Activated T-helper 1 cell treated with anti-CD3 and anti-CD28 coated beads, Interleukin-12 subunit alpha, Interleukin-12 subunit beta, Interleukin-2, Interleukin-4 antibody, amounts not matched to agents 30 ng/mL and 10 ng/mL and 1 ng/mL, durations not matched to agents 14 hours and 24 hours and 36 hours (primary cell): ENCODE results near the gene C7orf33. TPM values are rescaled to one million over a fixed set of nuclear protein-coding genes. Genes with fewer than 3 reads are reported as not detected.

Experiments used
- DNase-seq: peaks from one replicate; pipeline ENCODE4 v3.0.0; 2021; ENCODE audit warnings: low spot score
- H3K27ac Mint-ChIP-seq: one replicate; pipeline ENCODE4 v1.8.0; 2021; ENCODE audit warnings: mild to moderate bottlenecking, mixed read lengths
- H3K27me3 Mint-ChIP-seq: one replicate; pipeline ENCODE4 v1.8.0; 2022; ENCODE audit warnings: mild to moderate bottlenecking, moderate library complexity, mixed read lengths; ENCODE audit not compliant: insufficient read depth
- H3K36me3 Mint-ChIP-seq: one replicate; pipeline ENCODE4 v1.8.0; 2021; ENCODE audit warnings: low read depth, mixed read lengths
- H3K4me1 Mint-ChIP-seq: one replicate; pipeline ENCODE4 v1.8.0; 2021; ENCODE audit warnings: low read depth, mixed read lengths
- H3K4me3 Mint-ChIP-seq: one replicate; pipeline ENCODE4 v1.8.0; 2021; ENCODE audit warnings: mild to moderate bottlenecking, moderate library complexity, mixed read lengths
- H3K9me3 Mint-ChIP-seq: one replicate; pipeline ENCODE4 v1.8.0; 2021; ENCODE audit warnings: mixed read lengths
- intact Hi-C: fragments of 100-400 bp; cut with micrococcal nuclease; formaldehyde crosslinking; loops from one replicate; pipeline ENCODE4 v1.15.1; 2024
- total RNA-seq: library from RNA; stranded (reverse); gene quantifications from 2 replicates; pipeline ENCODE4 v1.2.3, GENCODE V29; 2022

Gene C7orf33
- total RNA-seq, 1 donor from 2014 or later, result not detected

GRCh38 chr7:148622887-148623585 is 32.5 kb downstream of the C7orf33 start:
- H3K27me3 Mint-ChIP-seq, result peaks cover 6% of the 10 kb centered on the region
- H3K9me3 Mint-ChIP-seq, result peaks cover 14% of the 10 kb centered on the region
- peaks cover 30% of the 10 kb centered on the region for H3K4me1 Mint-ChIP-seq
- intact Hi-C loops, result no loop called here
- H3K27ac Mint-ChIP-seq, result no peak overlapping the region
- no peaks in the 10 kb centered on the region for H3K36me3 Mint-ChIP-seq
- H3K4me3 Mint-ChIP-seq, result no peak overlapping the region
- no peak for DNase-seq

GRCh38 chr7:148623586-148624282 is 33.2 kb downstream of the C7orf33 start:
- Mint-ChIP-seq H3K36me3 (no peaks in the 10 kb centered on the region), H3K9me3 (peaks cover 7% of the 10 kb centered on the region), H3K4me1 (peaks cover 36% of the 10 kb centered on the region), H3K27me3 (peaks cover 3% of the 10 kb centered on the region), H3K4me3 (no peak overlapping the region), H3K27ac (no peak overlapping the region)
- no peak for DNase-seq
- intact Hi-C loops, result no loop called here

GRCh38 chr7:148624735-148625134 is 34.2 kb downstream of the C7orf33 start:
- DNase-seq, result no peak
- no peak overlapping the region for H3K4me3 Mint-ChIP-seq
- H3K27ac Mint-ChIP-seq, result no peak overlapping the region

GRCh38 chr7:148625342-148625741 is 34.8 kb downstream of the C7orf33 start:
- Mint-ChIP-seq H3K36me3 (no peaks in the 10 kb centered on the region), H3K4me3 (no peak overlapping the region), H3K27me3 (peaks cover 3% of the 10 kb centered on the region), H3K27ac (no peak overlapping the region), H3K4me1 (peaks cover 39% of the 10 kb centered on the region), H3K9me3 (peaks cover 5% of the 10 kb centered on the region)
- intact Hi-C loops, result loop anchor here (5.0 kb wide), 1 partner anchor 72 kb away; the partner anchor contains the start of gene CUL1
- no peak for DNase-seq

More at GRCh38 chr7:148624735-148625134, 34.2 kb downstream of the C7orf33 start:
- Mint-ChIP-seq H3K9me3 (no peaks in the 10 kb centered on the region), H3K36me3 (no peaks in the 10 kb centered on the region), H3K4me1 (peaks cover 40% of the 10 kb centered on the region), H3K27me3 (peaks cover 3% of the 10 kb centered on the region)
- intact Hi-C loops, result loop anchor here (5.0 kb wide), 1 partner anchor 73 kb away; the partner anchor contains the start of gene CUL1

- no peaks in the 10 kb centered on the region for H3K36me3 Mint-ChIP-seq
- H3K4me1 Mint-ChIP-seq, result peaks cover 26% of the 10 kb centered on the region
- H3K9me3 Mint-ChIP-seq, result peaks cover 5% of the 10 kb centered on the region
- H3K27me3 Mint-ChIP-seq, result peaks cover 8% of the 10 kb centered on the region
- no peak overlapping the region for H3K27ac Mint-ChIP-seq
- no peak overlapping the region for H3K4me3 Mint-ChIP-seq
- intact Hi-C loops, result loop anchor here (5.0 kb wide), 1 partner anchor 70 kb away; the partner anchor contains the start of gene CUL1
- DNase-seq, result no peak
These were observed 36.3 kb downstream of the C7orf33 start for GRCh38 chr7:148626828-148627227.

GRCh38 chr7:148628011-148628410 is 37.4 kb downstream of the C7orf33 start:
- H3K27me3 Mint-ChIP-seq, result peaks cover 13% of the 10 kb centered on the region
- intact Hi-C loops, result loop anchor here (2.0 to 5.0 kb wide), 2 partner anchors 43 to 69 kb away; partner anchors contain the start of gene CUL1
- H3K9me3 Mint-ChIP-seq, result peaks cover 5% of the 10 kb centered on the region
- no peaks in the 10 kb centered on the region for H3K36me3 Mint-ChIP-seq
- H3K4me3 Mint-ChIP-seq, result no peak overlapping the region
- no peak overlapping the region for H3K27ac Mint-ChIP-seq
- H3K4me1 Mint-ChIP-seq, result peaks cover 34% of the 10 kb centered on the region
- no peak for DNase-seq

GRCh38 chr7:148630078-148630477 is 39.5 kb downstream of the C7orf33 start:
- Mint-ChIP-seq H3K36me3 (no peaks in the 10 kb centered on the region), H3K4me1 (peaks cover 37% of the 10 kb centered on the region), H3K27me3 (peaks cover 11% of the 10 kb centered on the region), H3K27ac (no peak overlapping the region), H3K9me3 (peaks cover 5% of the 10 kb centered on the region), H3K4me3 (no peak overlapping the region)
- DNase-seq, result no peak
- intact Hi-C loops, result no loop called here

- no peak for DNase-seq
- intact Hi-C loops, result no loop called here
These were observed 43.2 kb downstream of the C7orf33 start for GRCh38 chr7:148633761-148634160.

GRCh38 chr7:148637094-148637493 is 46.5 kb downstream of the C7orf33 start:
- H3K36me3 Mint-ChIP-seq, result no peaks in the 10 kb centered on the region
- no peak for DNase-seq
- intact Hi-C loops, result no loop called here

More at GRCh38 chr7:148633761-148634160, 43.2 kb downstream of the C7orf33 start:
- Mint-ChIP-seq H3K27me3 (peaks cover 16% of the 10 kb centered on the region), H3K4me3 (no peak overlapping the region), H3K36me3 (no peaks in the 10 kb centered on the region), H3K4me1 (peaks cover 21% of the 10 kb centered on the region), H3K27ac (no peak overlapping the region), H3K9me3 (peaks cover 5% of the 10 kb centered on the region)

GRCh38 chr7:148645898-148646297 is 55.3 kb downstream of the C7orf33 start:
- no peaks in the 10 kb centered on the region for H3K36me3 Mint-ChIP-seq
- peaks cover 13% of the 10 kb centered on the region for H3K27me3 Mint-ChIP-seq
- H3K9me3 Mint-ChIP-seq, result no peaks in the 10 kb centered on the region
- H3K27ac Mint-ChIP-seq, result no peak overlapping the region
- no peak overlapping the region for H3K4me3 Mint-ChIP-seq
- no peak for DNase-seq
- H3K4me1 Mint-ChIP-seq, result no peaks in the 10 kb centered on the region
- intact Hi-C loops, result no loop called here

More at GRCh38 chr7:148637094-148637493, 46.5 kb downstream of the C7orf33 start:
- no peaks in the 10 kb centered on the region for H3K9me3 Mint-ChIP-seq
- H3K27ac Mint-ChIP-seq, result no peak overlapping the region
- peaks cover 14% of the 10 kb centered on the region for H3K4me1 Mint-ChIP-seq
- no peak overlapping the region for H3K4me3 Mint-ChIP-seq
- peaks cover 9% of the 10 kb centered on the region for H3K27me3 Mint-ChIP-seq

- intact Hi-C loops, result no loop called here
- Mint-ChIP-seq H3K9me3 (no peaks in the 10 kb centered on the region), H3K4me3 (no peak overlapping the region), H3K27ac (no peak overlapping the region), H3K4me1 (no peaks in the 10 kb centered on the region), H3K36me3 (no peaks in the 10 kb centered on the region), H3K27me3 (peaks cover 11% of the 10 kb centered on the region)
- no peak for DNase-seq
These were observed 59.8 kb downstream of the C7orf33 start for GRCh38 chr7:148650232-148650858.

- peaks cover 9% of the 10 kb centered on the region for H3K27me3 Mint-ChIP-seq
These were observed 62.2 kb downstream of the C7orf33 start for GRCh38 chr7:148652773-148653172.

GRCh38 chr7:148657929-148658328 is 67.4 kb downstream of the C7orf33 start:
- no peaks in the 10 kb centered on the region for H3K27me3 Mint-ChIP-seq
- H3K27ac Mint-ChIP-seq, result no peak overlapping the region
- no peak overlapping the region for H3K4me3 Mint-ChIP-seq
- DNase-seq, result no peak
- intact Hi-C loops, result no loop called here
- no peaks in the 10 kb centered on the region for H3K36me3 Mint-ChIP-seq
- no peaks in the 10 kb centered on the region for H3K9me3 Mint-ChIP-seq
- H3K4me1 Mint-ChIP-seq, result peaks cover 4% of the 10 kb centered on the region

More at GRCh38 chr7:148652773-148653172, 62.2 kb downstream of the C7orf33 start:
- Mint-ChIP-seq H3K36me3 (no peaks in the 10 kb centered on the region), H3K27ac (no peak overlapping the region), H3K9me3 (no peaks in the 10 kb centered on the region), H3K4me3 (no peak overlapping the region), H3K4me1 (no peaks in the 10 kb centered on the region)
- intact Hi-C loops, result no loop called here
- DNase-seq, result no peak
